HG02885 (cell line): ENCODE measurements around the gene CNTNAP2.

Experiments used
- ATAC-seq: cut with Tn5 transposase; IDR thresholded peaks from one replicate; pipeline ENCODE4 v1.9.1; 2021; ENCODE audit warnings: mild to moderate bottlenecking; ENCODE audit not compliant: unreplicated experiment, poor library complexity

The CNTNAP2 gene

DNA sequence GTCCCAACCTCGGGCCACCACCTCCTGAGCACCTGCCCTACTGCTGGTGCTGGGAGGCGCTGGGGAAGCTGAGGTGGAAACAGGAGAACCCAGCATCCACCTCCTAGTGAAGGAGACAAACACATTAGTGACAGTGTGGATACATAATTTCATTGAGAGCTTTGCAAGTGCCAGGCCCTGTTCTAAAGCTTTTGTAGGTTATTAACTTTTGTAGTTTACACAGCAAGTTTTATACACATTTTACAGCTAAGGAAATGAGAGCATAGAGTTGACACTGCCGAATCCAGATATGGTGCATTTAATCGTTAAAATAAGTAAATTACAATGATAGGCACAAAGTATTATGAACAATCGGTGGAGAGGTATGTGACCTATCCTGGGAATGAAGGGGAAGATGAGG, 2007.9 kb downstream of the CNTNAP2 start:
- ATAC-seq = no peak

DNA sequence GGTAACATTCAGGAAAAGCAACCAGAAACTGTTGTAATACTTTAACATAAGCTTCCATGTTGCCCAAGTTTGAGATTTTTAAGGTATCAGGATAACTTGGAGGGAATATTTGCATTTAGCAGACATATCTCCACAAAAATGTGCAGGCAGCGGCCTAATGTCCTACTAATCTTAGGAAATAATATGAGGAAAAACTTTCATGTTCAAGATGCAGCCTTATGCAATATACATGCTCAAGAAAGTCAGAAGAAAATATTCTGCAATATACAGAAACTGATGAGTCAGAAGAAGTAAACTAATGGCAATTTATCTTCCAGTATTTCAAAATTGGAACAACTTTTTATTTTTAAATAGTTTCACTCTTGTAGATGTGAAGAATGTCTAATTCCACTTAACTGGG, 2010.8 kb downstream of the CNTNAP2 start:
- ATAC-seq = no peak

DNA sequence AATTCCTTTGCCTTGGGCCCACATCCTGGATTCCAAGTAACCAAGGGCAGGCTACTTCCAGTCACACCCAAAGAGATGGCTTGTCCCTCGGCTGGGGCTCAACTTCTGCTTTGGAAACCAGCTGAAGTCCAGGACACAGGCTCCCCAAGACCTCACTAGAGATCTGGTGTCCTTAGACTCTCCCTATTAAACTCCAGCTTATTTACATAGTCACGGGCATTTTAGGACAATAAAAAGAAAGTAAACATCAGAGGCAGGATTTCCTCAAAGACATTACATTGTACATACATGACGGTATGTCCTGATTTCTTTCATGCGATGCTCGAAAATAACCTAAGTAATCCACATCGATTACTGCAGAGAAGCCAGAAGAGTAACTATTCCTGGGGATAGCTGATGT, 2012.4 kb downstream of the CNTNAP2 start:
- ATAC-seq = no peak

- no peak for ATAC-seq
Measured at GRCh38 chr7:148135116-148135515, 2018.5 kb downstream of the CNTNAP2 start.

GRCh38 chr7:148135997-148136396, 2019.4 kb downstream of the CNTNAP2 start:
- no peak for ATAC-seq

DNA sequence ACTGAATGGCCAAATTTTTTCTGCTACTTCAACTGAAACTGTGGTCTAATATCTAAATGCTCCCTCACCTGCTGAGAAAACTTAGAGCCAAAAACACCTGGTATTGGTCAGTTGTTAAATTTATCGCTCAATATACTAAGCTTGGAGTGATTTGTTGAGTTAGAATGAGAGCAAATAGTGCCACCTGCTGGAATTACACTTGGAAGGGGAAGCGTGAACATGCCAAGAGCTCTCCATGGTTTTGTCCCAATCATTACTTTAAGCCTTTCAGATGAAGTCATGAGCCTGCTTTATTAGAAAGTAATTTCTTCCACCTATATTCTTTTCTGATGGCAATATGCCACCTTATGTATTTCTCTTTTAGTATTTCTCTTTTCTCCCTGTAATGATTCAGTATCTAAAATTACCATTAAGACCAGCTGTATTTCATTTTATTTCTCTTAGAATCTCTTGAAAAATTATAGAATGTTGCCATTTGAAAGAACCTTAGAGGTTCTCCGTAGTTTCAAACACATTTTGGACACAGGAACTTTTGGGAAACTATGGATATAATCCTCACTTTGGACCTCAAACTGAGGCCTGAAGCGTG, 2026.2 kb downstream of the CNTNAP2 start:
- ATAC-seq = peak; percentile 74

DNA sequence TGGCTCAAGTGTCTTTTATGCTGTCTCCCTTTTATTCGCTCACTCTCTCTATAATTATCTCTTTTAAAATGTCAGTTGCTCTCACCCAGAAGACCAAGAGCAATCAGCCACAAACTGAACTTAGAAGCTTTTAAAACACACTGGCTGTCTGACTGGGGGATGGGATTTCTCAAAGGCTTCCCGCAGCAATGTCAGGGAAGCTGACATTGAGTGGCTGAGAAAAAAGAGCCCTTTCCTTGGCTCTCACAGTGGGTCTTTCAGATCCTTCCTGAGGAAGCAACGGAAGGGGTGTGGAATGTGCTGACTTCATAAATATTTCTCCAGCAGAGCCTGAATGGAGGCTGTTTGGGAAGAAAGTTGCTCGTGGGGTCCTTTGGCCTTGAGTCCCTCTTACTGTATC, 2028.2 kb downstream of the CNTNAP2 start:
- ATAC-seq = no peak

- no peak for ATAC-seq
Measured at GRCh38 chr7:148146346-148146745, 2029.7 kb downstream of the CNTNAP2 start.

- no peak for ATAC-seq
Measured at GRCh38 chr7:148147438-148147837, 2030.8 kb downstream of the CNTNAP2 start.

DNA sequence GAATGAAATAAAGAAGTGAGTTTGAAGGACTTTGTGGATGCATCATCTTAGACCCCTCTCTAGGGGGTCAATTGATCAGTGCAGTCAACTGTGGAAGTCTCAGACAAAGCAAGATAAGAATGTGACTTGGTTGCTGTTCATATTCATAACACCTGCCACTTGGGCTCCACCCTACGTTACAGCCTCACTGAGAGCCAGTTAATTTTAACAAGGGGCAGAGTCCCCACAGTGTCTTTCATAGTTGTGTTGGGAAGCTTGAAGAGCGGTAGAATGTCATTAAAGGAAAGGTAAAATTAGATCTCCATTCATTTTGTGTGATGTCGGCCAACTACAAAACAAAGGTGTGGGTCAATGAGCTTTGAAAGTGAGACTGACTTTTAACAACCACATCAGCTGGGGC, 2031.9 kb downstream of the CNTNAP2 start:
- ATAC-seq = no peak

DNA sequence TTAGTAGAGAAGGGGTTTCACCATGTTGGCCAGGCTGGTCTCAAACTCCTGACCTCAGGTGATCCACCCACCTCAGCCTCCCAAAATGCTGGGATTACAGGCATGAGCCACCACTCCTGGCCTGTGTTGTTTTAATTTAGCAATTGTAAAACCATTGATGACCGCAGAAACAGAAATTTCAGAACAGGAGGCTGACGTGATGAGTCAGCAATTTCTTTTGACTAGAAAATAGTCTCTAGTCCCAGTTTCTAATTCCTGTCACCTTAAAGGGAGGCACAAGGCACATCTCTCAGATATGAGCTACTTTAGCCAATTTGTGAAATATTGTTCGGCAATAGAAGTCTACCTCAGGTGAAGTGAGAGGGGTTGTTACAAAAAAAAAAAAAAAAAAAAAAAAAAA, 2033.1 kb downstream of the CNTNAP2 start:
- no peak for ATAC-seq

GRCh38 chr7:148151778-148152177, 2035.2 kb downstream of the CNTNAP2 start:
- ATAC-seq = no peak

DNA sequence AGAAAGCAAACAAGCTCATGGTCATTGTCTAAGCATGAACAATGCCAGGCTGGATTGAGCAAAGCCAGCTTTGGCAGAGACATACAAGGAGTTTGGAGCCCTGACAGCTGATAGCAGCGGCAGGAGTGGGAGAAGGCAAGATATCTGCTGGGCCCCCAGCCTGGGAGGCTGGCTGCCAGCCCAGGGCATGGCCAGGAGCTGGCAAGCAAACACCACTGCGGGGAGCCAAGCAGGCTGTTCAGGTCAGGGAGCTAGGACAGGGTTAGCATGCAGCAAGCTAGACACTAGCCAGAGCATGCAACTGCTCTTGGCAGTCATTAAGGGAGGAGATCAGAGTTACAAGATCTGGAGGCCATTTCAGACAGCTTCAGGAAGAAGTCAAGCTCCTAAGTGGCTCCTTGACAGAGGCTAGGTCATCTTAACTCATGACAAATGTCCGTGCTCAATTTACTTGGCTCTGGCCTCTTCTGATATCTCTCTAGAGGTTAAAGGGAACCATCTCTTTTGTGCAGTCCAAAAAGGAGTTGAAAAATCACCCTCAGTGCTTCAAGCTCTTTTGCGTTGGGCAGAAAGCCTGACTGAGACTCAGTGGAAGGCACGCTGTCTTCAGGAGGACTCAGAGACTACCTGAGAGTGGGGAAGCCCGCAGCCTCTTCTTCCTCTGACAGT, 2037.1 kb downstream of the CNTNAP2 start:
- ATAC-seq = no peak

- no peak for ATAC-seq
Measured at GRCh38 chr7:148155000-148155399, 2038.4 kb downstream of the CNTNAP2 start.

GRCh38 chr7:148155826-148156225, 2039.2 kb downstream of the CNTNAP2 start:
- no peak for ATAC-seq

DNA sequence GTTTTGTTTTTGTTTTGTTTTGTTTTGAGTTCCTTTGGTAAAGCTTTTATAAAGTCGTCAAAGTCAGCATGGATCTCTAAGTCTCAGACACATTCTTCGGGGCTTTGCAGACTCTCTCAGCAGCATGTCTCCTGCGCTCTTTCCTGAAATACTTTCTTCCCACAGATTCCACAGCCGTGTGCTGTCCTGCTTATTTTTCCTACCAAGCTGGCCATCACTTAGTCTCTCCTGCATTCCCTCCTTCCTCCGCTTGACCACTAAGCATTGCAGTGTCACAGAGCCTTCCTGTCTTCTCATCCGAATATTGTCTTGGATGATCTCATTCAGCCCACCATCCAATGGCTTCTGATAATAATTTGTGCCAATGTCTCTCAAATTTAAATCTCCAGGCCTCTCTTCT, 2039.6 kb downstream of the CNTNAP2 start:
- ATAC-seq = no peak

DNA sequence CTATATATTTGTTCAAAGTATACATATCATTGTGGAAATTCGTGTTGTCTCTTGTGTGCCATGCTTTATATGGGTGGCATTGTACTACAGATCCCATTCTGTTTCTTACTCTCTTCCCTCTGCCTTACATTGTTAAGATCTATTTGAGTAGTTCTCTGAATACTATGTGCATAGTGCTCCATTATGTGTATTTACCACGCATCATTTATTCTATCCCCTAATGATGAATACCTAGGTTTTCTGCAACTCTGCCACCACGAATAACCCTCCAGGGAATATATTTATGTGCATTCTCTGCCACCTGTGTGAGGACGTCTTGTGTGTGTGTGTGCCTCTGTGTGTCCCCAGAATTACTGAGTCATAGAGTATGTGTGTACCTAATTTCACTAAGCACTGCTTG, 2042.7 kb downstream of the CNTNAP2 start:
- no peak for ATAC-seq

GRCh38 chr7:148161776-148162175, 2045.2 kb downstream of the CNTNAP2 start:
- ATAC-seq = no peak

- ATAC-seq = no peak
Measured at GRCh38 chr7:148162808-148163207, 2046.2 kb downstream of the CNTNAP2 start.

DNA sequence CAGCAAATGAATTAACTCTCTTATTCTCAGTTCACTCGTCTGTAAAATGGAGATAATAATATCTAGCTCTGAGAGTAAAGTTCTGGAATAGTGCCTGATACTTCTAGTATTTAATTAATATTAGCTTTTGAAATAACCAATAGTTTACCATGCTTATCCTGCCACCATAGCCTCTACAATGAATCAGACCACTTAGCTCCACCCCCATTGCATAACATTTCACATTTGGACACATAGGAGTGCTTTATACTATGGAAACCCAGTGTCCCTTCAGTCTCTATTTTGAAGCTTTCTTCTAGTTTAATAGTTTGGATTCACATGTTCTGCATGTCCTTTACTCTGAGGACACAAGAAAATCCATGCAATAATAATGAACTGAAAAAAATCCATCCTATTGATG, 2046.6 kb downstream of the CNTNAP2 start:
- no peak for ATAC-seq

GRCh38 chr7:148172920-148173319, 2056.3 kb downstream of the CNTNAP2 start:
- ATAC-seq = no peak

- ATAC-seq = no peak
Measured at GRCh38 chr7:148173369-148173768, 2056.8 kb downstream of the CNTNAP2 start.
